ENCODE measurements around the gene TMEM183A.

GRCh38 chr1:202968351-202968750, 38.8 kb upstream of the TMEM183A start:
- TF ChIP-seq CTCF (IDR thresholded peaks at IDR 0.05) (no peak), EZH2 (IDR thresholded peaks at IDR 0.05; ENCODE audit: borderline replicate concordance, insufficient read depth, low read depth, low read length, poor library complexity, severe bottlenecking) (no peak)
